T-helper 2 cell treated with Interferon-gamma antibody and Interleukin-4, amounts not matched to agents 100 ng/mL and 5 ng/mL, for 36 hours (primary cell): Measurements from ENCODE around the gene AGPAT1. TPM values are rescaled to one million over a fixed set of nuclear protein-coding genes. Genes with fewer than 3 reads are reported as not detected.
"Not testable (repeated sequence)": the region's sequence is repeated elsewhere in the genome, so short reads cannot be mapped to it uniquely, and the experiment has no call there.

Source experiments
- intact Hi-C: fragments of 100-400 bp; cut with micrococcal nuclease; formaldehyde crosslinking; loops from one replicate; pipeline ENCODE4 v1.15.1; 2023
- total RNA-seq: library from RNA; stranded (reverse); gene quantifications from 2 replicates; pipeline ENCODE4 v1.2.3, GENCODE V29; 2022

AGPAT1 gene
- total RNA-seq, 1 donor from 2014 or later = 41.6 TPM

DNA sequence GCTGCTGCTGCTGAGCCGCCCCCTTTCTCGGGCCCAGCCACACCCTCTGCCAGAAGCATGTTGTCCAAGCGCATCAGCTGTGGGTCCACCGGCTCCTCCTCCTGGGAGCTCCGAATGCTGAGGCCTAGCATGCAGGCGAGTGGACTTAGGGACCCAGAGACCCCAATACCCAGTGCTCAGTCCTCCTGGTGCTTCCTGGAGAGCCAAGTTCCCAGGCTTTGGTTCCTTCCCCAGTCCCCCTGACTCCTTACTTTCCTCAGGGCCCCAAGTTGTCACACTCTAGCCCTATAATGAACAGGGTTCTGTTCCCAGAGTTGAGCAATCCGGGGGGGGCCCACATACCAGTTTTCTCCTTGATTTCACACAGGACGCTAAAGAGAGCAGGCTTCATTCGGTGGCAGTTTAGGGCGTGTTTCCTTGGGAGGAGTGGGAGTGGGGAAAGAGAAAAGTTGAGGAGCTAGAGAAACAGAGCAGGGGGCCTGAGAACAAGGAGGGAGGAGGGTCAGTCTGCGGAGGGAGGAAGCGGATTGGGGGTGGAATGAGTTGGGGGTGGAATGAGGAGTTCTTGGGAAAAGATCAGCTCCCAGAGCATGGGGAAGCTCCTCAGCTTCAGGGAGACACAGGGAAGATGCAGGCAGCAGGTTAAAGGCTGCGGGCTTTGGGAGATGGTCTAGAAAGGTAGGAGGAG lies 12.6 kb upstream of the AGPAT1 start:
- intact Hi-C loops = no loop called here

DNA sequence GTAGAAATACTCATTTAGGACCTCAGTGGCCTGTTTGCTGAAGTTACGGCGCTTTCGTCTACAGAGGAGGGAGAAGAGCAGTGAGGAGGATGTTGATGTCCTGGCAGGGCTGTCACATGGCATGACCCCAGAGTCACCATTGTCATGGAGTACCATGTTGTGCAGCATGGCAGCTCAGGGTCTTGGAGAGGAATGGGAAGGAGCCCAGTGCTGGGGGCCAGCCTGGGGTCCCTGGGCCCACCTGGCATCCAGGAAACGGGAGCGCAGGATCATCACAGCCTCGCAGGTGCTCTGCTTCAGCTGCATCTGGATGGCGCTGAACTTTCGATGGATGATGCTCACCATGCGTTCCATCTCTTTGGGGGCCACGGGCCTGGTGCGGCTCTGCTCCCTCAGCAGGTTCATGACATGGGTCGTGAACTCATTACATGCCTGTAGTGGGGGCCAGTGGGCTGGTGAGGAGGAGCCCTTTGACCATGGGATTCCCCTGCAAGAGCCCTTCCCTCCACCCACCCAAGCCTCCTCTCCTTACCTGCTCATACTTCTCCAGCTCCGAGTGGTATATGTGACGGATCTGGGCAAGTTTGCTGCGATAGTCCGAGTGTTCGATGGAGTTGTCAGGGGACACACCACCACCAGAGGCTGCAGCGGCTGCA lies 12.0 kb upstream of the AGPAT1 start:
- intact Hi-C loops = not testable (repeated sequence)

DNA sequence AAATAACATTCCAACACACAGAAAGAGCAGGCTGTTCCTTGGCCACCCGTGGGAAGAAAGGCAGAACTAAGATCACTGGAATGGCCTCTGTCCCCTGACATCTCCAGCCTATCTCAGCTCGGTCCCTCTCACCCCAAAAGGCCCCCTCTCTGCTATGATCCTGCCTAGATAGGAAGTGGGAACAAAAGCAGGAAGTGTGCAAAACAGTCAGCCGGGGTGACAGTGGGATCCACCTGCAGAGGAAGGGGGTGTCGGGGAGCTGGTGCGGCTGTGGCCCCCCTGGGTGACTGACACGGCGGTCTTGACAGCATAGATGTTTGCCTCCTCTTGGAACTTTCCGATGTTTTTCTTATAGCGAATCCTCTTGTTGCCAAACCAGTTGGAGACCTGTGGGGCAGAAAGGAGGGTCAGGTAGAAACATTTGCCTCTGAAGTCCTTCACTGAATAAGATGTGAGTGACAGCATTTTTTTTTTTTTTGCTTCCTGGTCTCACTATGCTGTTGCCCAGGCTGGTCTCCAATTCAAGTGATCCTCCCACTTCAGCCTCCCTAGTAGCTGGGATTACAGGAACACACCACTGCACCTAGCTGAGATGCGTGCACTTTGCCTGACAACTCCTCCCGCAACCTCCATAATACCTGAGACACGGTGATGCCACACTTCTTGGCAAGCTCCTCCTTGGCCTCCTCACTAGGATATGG lies 11.3 kb upstream of the AGPAT1 start:
- intact Hi-C loops = no loop called here

DNA sequence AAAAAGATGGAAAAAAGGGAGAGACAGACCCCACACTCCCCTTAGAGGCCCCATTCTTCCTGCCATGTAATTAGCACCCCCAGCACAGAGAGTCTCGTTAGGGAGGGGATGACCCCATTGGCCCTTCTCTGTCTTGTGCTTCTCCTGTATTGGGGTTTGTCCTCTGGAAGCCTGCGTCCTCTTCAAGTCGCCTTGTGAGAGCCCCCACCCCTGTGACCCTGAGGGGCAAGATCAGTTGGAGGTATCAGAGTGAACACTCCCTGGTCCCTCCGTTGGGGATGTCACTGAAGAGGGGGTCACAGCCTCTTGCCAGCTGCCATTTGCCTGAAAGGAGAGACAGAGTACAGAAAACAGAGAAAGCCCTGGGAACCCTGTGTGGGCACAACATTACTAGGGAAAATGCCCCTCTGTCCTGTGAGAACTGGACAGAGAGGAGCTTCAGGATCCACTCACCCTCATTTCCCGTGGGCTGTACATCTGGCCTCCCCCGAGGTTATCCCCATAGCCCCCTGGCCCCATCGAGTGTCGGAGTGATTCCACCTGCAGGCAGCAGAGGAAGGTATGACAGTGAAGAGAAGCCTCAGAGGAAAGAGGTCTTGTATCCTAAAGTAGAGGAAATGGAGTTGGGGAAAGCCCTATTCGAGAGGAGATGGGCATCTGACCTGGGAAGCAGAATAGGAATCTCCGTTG lies 10.4 kb upstream of the AGPAT1 start:
- intact Hi-C loops = not testable (repeated sequence)

DNA sequence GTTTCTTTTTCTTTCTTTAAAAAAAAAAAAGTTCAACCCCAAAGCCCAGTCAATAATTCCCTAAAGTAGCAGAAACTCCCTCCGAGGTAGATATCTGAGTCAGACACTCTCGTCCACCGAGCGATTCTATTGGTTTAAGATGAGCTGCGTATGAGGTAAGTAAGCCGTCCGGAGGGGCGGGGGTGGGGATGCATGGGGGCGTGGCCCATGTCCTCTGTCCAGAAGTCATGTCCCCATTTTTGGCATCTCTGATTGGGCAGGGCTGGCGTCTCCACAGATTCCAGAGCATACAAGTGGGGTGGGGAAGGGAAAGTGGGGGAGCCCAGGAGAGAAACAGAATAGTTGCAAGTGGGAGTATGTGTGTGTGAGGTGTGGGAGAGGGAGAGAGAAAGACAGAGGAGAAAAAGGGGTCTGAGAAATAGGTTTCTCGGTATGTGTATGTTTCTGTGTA lies 9.8 kb upstream of the AGPAT1 start:
- intact Hi-C loops = not testable (repeated sequence)

DNA sequence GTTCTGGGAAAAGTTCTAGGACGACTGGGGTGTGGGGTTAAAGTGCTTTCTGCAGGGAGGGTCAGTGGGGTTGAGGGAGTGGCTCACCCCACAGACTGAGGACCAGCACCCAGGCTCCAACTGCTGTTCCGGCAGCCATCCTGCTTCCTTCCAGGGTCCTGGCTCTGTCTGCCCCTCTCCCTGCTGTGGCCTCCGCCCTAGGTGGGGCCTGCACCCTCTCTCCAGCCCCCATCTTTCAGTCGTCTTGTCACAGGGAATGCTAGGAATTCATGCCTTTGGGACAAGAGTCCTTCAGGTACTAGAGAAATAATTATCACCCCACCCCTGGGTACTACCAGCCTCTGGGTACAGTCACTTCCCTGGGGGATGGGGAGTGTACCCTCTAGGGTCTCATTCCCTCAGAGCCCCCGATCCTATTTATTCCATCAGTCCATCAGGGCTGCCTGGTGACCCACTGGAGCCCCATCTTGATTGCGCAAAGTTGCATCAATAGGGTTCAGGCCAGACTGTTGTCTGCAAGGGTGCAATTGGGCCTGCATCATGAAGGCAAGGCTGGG lies 8.3 kb upstream of the AGPAT1 start, which contains the start of gene AGER:
Gene AGER (minus strand): TSS at position 170 of the 557 bp plus-strand sequence. CDS start 31 bp downstream, at position 139.
- intact Hi-C loops = no loop called here

DNA sequence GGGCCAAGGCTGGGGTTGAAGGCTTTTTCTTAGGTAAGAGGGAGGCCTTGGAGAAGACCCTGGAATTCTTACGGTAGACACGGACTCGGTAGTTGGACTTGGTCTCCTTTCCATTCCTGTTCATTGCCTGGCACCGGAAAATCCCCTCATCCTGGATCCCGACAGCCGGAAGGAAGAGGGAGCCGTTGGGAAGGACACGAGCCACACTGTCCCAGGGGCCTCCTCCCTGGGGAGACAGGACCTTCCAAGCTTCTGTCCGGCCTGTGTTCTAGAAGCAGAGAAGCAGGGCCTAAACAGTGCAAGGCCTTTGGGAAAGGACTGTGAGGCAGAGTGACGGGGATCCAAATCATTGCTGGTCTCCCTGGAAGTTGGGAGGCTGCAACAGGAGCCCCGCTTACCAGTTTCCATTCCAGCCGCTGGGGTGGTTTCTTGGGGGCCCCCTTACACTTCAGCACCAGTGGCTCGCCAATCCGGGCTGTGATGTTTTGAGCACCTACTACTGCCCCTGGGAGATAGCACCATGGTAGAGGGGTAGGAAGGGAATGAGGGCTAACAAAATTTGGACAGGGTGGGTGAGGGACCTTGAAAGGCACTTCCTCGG lies 7.7 kb upstream of the AGPAT1 start:
- intact Hi-C loops = no loop called here

DNA sequence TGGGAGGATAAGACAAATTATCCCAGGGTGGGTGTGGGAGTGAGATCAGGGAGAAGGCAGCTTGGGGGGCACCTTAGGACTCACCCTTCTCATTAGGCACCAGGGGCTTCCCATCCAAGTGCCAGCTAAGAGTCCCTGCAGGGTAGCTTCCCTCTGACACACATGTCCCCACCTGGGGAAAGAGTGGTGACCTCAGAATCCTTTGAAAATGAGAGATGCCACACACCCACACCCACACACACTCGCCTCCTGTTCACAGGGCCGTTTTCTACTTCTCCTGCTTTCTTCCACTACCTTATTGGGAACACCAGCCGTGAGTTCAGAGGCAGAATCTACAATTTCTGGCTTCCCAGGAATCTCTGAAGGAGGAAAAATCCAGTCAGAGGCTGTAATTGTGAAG lies 7.1 kb upstream of the AGPAT1 start:
- intact Hi-C loops = no loop called here

DNA sequence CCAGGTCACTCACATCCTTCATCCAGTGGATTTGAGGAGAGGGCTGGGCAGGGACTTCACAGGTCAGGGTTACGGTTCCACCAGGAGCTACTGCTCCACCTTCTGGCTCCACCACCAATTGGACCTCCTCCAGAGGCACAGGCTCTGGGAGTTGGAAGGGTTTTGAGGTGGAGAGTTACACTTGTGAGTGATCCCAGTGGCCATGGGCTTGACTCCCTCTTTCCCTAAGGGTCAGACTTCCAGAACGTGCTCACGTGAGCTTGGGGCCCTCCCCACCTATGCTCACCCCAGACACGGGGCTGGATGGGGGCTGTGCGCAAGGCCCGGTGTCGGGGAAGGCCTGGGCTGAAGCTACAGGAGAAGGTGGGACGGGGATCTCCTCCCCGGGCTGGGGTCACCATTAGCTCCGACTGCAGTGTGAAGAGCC lies 6.7 kb upstream of the AGPAT1 start:
- intact Hi-C loops = no loop called here

DNA sequence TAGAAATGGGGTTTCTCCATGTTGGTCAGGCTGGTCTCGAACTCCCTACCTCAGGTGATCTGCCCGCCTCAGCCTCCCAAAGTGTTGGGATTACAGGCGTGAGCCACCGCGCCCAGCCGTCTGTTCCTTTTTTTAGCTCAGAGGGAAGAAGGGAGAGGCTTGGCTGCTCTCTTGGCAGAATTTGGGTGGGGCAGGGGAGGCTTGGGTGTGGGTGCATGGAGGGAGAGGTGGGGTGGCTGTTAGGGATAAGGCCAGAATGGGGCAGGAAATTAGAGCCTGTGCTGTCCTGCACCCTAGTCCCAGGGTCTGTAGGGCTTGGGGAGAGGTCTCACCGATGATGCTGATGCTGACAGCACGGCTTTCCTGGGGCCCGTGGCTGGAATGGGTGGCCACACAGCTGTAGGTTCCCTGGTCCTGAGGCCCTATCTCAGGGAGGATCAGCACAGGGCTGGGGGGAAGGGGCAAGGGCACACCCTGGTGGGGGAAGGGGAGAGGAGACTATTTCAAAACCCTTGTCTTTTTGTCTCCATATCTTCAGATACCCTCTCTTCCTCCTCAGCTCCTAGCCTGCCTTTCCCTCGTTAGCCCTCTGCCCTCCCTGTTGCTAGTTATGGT lies 6.1 kb upstream of the AGPAT1 start:
- intact Hi-C loops = no loop called here

DNA sequence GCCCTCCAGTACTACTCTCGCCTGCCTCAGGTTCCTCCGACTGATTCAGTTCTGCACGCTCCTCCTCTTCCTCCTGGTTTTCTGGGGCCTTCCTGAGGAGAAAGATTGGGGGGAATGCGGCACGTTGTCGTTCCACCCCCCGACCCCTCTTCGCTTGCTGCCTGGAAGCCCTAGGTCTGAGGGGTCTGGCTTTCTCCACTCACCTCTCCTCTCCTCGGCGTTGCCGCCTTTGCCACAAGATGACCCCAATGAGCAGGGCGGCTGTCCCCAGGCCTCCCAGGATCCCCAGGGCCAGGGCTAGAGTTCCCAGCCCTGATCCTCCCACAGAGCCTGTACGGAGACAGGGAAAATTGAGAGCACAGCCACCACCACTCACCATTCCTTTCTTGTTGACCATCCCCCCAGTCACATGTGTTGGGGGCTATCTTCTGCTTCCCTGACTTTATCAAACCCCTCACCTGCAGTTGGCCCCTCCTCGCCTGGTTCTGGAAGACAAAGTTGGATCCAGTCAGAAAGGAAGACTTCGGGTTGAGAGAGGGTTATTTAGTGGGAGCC lies 5.3 kb upstream of the AGPAT1 start:
- intact Hi-C loops = no loop called here

DNA sequence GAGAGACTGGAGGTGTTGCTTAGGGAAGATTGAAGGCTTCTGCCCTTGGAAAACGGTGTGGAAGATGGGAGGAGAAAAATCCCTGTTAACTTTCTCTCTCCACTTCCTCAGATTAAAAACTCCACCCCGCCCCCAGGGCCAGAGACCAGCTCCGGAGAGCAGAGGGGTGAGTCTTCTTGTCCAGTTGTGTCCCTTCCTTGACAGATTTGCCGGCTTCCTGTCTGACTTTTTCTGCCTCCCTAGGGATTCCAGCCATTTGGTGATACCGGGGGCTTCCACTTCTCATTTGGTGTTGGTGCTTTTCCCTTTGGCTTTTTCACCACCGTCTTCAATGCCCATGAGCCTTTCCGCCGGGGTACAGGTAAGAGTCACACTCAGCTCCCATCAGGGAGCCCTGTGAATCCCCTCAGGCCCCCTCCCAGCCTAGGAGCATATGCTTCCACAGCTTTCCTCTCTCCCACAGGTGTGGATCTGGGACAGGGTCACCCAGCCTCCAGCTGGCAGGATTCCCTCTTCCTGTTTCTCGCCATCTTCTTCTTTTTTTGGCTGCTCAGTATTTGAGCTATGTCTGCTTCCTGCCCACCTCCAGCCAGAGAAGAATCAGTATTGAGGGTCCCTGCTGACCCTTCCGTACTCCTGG lies 4.0 kb upstream of the AGPAT1 start:
- intact Hi-C loops = loop anchor here (5.0 to 10.0 kb wide), 4 partner anchors 445 to 792 kb away; partner anchors contain the start of genes C6orf47, CLIC1, CSNK2B and GPANK1

DNA sequence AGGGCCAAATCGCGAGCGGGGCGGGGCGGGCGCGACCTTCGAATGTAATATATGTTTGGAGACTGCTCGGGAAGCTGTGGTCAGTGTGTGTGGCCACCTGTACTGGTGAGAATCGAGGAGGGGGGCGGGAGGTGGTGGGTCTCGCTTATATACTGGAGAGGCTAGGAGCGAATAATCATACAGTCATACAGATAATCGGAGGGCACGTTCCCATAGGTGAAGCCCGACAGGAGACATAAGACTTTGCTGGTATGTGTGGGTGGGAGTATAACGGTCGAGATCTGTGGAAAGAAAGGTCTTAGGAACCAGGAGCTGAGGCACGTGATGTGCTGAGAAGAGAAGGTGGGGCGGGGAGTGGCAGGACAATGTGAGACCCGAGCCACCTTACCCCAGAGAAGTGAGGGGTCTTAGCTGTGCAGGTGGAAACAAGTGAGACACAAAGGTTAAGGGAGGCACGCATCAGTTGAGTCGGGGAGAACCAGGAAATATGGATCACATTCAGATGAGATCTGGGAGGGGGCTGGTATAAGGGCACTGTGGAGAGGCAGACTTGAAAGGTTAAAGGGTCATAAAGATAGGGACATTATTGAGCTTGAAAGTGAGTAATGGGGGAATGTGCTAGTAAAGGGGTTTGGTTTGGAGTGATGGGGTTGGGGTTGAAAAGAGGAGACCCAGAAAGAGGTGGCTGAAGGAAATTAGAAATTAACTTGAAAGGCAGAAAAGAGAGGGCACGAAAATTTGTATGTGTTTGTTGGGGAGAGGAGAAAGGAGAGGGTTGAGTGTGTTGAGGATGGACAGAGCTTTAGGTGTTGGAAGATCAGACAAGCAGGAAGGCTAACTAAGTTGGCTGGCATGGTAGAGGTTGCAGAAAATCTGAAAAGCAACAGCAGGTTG lies 2.9 kb upstream of the AGPAT1 start:
- intact Hi-C loops = loop anchor here (1.0 to 10.0 kb wide), 6 partner anchors 12 to 794 kb away; partner anchors contain the start of genes C6orf47, CLIC1, CSNK2B and GPANK1

DNA sequence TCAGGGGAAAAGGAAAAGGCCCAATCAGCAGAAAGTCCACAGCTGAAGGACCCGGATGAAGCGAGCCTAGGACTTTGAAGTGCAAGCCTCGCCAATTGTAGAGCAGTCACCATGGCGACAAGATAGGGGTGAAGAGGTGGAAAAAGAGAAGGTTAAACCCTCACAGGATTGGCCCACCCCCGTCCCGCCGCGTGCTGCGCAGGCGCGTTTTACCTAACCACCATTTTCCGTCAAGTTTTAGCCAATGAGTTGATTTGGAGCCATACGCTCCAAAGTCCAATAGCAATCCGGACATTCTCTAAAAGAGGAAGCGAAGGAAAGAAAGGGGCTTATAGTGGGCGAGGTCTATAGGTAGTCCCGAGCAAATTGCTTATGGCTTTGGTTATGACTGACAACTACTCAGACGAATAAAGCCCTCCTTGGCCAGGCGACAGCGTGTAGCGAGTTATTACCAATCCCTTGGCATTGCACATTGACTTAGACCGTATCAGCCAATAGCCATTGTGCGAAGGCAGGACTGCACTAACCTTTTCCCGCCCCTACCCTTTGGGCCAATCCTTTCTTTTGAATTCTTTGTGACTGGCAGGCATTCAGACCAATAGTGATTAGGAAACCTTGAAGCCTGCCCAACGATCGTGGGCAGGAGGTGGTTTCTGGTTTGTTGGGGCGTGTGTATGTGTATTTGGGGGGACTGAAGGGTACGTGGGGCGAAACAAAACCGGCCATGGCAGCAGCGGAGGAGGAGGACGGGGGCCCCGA lies 2.1 kb upstream of the AGPAT1 start, which contains the start of gene RNF5:
Gene RNF5 (plus strand): TSS at position 618 of the 759 bp plus-strand sequence. CDS start 107 bp downstream, at position 725.
- intact Hi-C loops = loop anchor here (1.0 to 10.0 kb wide), 7 partner anchors 12 to 794 kb away; partner anchors contain the start of genes C6orf47, CLIC1, CSNK2B and GPANK1

DNA sequence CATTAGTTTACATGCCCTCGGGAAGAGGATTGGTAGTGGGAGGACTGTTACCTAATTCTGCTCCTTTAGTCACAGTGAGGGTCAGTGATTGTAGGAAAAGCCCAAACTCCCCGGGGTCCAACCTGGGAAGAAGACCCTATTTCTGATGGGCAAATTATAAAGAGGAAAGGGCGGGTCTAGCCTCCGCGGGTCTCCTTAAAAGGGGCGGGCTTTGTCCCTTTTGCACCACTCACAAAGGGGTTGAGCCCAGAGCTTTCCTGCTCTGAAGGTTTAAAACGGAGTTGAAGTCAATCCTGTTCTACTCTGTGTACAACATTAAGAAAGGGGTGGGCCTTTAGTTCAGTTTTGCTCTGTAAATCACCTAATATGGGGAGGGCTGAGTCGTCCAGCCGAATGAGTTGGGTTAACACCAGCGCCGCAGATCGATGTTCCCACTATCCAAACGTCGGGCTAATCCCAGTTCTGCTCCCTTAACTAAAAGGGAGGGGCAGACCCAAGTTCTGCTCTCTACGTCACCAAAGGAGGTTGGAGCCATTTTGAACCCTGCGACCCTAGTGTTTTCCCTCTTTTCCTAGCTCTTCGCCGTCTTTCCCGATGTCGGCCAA lies 1.4 kb upstream of the AGPAT1 start:
- intact Hi-C loops = loop anchor here (2.0 to 10.0 kb wide), 5 partner anchors 22 to 795 kb away; partner anchors contain the start of genes C6orf47, CLIC1, CSNK2B and GPANK1

DNA sequence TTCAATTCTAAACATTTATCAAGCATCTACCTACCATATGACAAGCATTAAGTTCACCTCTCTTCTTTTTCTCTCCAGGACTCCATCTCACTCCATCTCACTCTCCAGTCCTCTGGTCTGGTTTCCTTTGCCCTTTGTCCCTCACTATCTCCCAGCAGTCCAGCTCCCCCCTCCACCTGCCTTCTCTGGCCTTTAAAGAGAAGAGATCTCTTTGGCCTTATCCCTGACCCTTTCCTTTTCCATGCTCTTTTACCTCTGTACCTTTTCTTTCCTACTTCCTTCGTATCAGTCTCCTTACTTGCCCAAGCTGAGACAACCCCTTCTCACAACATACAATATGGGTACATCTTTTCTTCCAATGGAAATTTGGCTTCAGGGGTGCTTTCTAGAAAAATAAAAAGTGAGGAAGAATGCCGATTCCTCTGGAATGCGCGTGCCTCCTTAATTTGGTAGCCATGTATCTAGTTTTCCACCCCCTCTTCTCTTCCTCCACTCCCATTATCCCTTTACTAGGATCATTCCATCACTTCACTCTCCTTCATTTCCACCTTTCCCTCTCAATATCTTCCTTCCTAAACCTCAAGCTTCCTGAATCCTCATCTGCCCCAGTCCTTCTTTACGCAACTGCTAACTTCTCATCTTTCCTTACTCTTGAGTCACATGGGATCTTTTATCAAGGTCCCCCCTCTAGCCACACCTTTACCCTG lies 745 bp upstream of the AGPAT1 start:
- intact Hi-C loops = loop anchor here (1.0 to 10.0 kb wide), 6 partner anchors 22 to 796 kb away; partner anchors contain the start of genes C6orf47, CLIC1, CSNK2B and FKBPL
